GM23338 (cell line): ENCODE measurements around the gene PTF1A. TPM values are rescaled to one million over a fixed set of nuclear protein-coding genes. Genes with fewer than 3 reads are reported as not detected.

Experiments used
- ATAC-seq: fragments of 200-7000 bp; cut with Tn5 transposase; 3 replicates; pipeline ENCODE4 v1.9.1; 2020
- DNase-seq: peaks from one replicate; pipeline ENCODE4 v3.0.0-alpha.2; 2015; ENCODE audit warnings: low spot score
- H2AFZ ChIP-seq: fragments of 200-600 bp; sonication (generic); 2 replicates; pipeline ENCODE4 v1.8.0; 2016; ENCODE audit warnings: antibody characterized with exemption, mild to moderate bottlenecking, moderate library complexity
- H3F3A ChIP-seq: fragments of 200-600 bp; sonication (generic); replicated peaks from 2 replicates; pipeline ENCODE4 v1.8.0; 2017; ENCODE audit warnings: antibody characterized with exemption, mixed run types, low read depth
- H3K27ac ChIP-seq: fragments of 200-600 bp; sonication (generic); 2 replicates; pipeline ENCODE4 v1.6.1; 2016; ENCODE audit warnings: low read depth
- H3K27me3 ChIP-seq: fragments of 200-600 bp; sonication (generic); 2 replicates; pipeline ENCODE4 v1.8.0; 2016; ENCODE audit warnings: mild to moderate bottlenecking, mixed run types, moderate library complexity; ENCODE audit not compliant: insufficient read depth
- H3K36me3 ChIP-seq: fragments of 200-600 bp; sonication (generic); 2 replicates; pipeline ENCODE4 v1.8.0; 2016; ENCODE audit warnings: mild to moderate bottlenecking; ENCODE audit not compliant: insufficient read depth
- H3K4me1 ChIP-seq: fragments of 200-600 bp; sonication (generic); 2 replicates; pipeline ENCODE4 v1.8.0; 2016; ENCODE audit warnings: mild to moderate bottlenecking, moderate library complexity; ENCODE audit not compliant: insufficient read depth
- H3K4me2 ChIP-seq: fragments of 200-600 bp; sonication (generic); 2 replicates; pipeline ENCODE4 v1.7.1; 2017; ENCODE audit warnings: mixed run types
- H3K4me3 ChIP-seq: fragments of 200-600 bp; sonication (generic); 2 replicates; pipeline ENCODE4 v1.6.1; 2016; ENCODE audit warnings: mixed run types
- H3K79me2 ChIP-seq: fragments of 200-600 bp; sonication (generic); replicated peaks from 2 replicates; pipeline ENCODE4 v1.8.0; 2017; ENCODE audit warnings: mild to moderate bottlenecking; ENCODE audit not compliant: insufficient read depth
- H3K9me2 ChIP-seq: fragments of 200-600 bp; sonication (generic); 2 replicates; pipeline ENCODE4 v1.8.0; 2017; ENCODE audit not compliant: insufficient read depth
- H4K20me1 ChIP-seq: fragments of 200-600 bp; sonication (generic); replicated peaks from 2 replicates; pipeline ENCODE4 v1.8.0; 2017; ENCODE audit warnings: mild to moderate bottlenecking; ENCODE audit not compliant: insufficient read depth
- H3K27ac Mint-ChIP-seq: 2 replicates; pipeline ENCODE4 v1.8.0; 2020; ENCODE audit warnings: inconsistent platforms, mild to moderate bottlenecking, moderate library complexity, mixed read lengths
- H3K27me3 Mint-ChIP-seq: 3 replicates; pipeline ENCODE4 v1.8.0; 2022; ENCODE audit warnings: low read depth, mild to moderate bottlenecking, moderate library complexity, mixed read lengths, inconsistent platforms; ENCODE audit not compliant: insufficient read depth, poor library complexity
- H3K36me3 Mint-ChIP-seq: 3 replicates; pipeline ENCODE4 v1.8.0; 2021; ENCODE audit warnings: low read depth, mild to moderate bottlenecking, inconsistent platforms, moderate library complexity, mixed read lengths
- H3K4me1 Mint-ChIP-seq: 3 replicates; pipeline ENCODE4 v1.8.0; 2020; ENCODE audit warnings: mild to moderate bottlenecking, inconsistent platforms, mixed read lengths
- H3K4me3 Mint-ChIP-seq: 3 replicates; pipeline ENCODE4 v1.8.0; 2021; ENCODE audit warnings: moderate library complexity, mild to moderate bottlenecking, inconsistent platforms, mixed read lengths
- H3K9me3 Mint-ChIP-seq: 3 replicates; pipeline ENCODE4 v1.8.0; 2020; ENCODE audit warnings: moderate library complexity, mild to moderate bottlenecking, inconsistent platforms, mixed read lengths
- CREB1 ChIP-seq: fragments of 250-450 bp; sonication (Bioruptor Pico); IDR thresholded peaks from 2 replicates; pipeline ENCODE4 v1.5.0; 2020; ENCODE audit warnings: low read depth, mild to moderate bottlenecking, moderate library complexity
- CTCF ChIP-seq, 2 experiments: fragments of 200-600 bp in 1 of 2; sonication (generic) in 1 of 2; conservative IDR thresholded peaks; 2 replicates each; pipeline versions ENCODE4 v1.5.1 to v1.6.1; 2016 to 2017; ENCODE audit warnings: antibody characterized with exemption in 2 of 2, low read depth in 2 of 2, mild to moderate bottlenecking in 2 of 2, moderate library complexity in 1 of 2
- EZH2 ChIP-seq: fragments of 200-600 bp; sonication (generic); IDR thresholded peaks from one replicate; pipeline ENCODE4 v1.8.0; 2017; ENCODE audit warnings: antibody characterized with exemption, mild to moderate bottlenecking, low read depth; ENCODE audit not compliant: unreplicated experiment
- STAT1 ChIP-seq: IDR thresholded peaks from one replicate; pipeline ENCODE4 v1.6.1; 2016; ENCODE audit warnings: antibody characterized with exemption; ENCODE audit not compliant: unreplicated experiment
- ZNF462 ChIP-seq: fragments of 250-450 bp; sonication (Bioruptor Pico); IDR thresholded peaks from 2 replicates; pipeline ENCODE4 v1.5.0; 2020; ENCODE audit warnings: mild to moderate bottlenecking, moderate library complexity
- polyA plus RNA-seq: library from polyadenylated mRNA; unstranded; fragments of >200 nt; fragmentation: Nextera tagmentation; extraction: Ambion mirVana; gene quantifications from 2 replicates; pipeline ENCODE4 v1.2.1, GENCODE V29; 2016
- total RNA-seq: library from RNA; depleted of rRNA; stranded (reverse); fragments of >200 nt; shearing (Covaris generic); gene quantifications from 2 replicates; pipeline ENCODE4 v1.2.3, GENCODE V29; 2014

PTF1A gene
- total and polyA plus RNA-seq, 2 experiments from 2014 or later: not detected

GRCh38 chr10:23174977-23175512, 17.1 kb upstream of the PTF1A start (continued):
- no peak for TF ChIP-seq CTCF (conservative IDR thresholded peaks at IDR 0.05; ENCODE audit: low read depth in 2 of 2)
- peak; percentile 68 for TF ChIP-seq EZH2
- TF ChIP-seq STAT1: no peak

- DNase-seq: no peak
- Histone ChIP-seq H4K20me1 (peaks cover 25% of the 10 kb centered on the region), H3K4me1 (peaks cover 31% of the 10 kb centered on the region), H3K4me3 (no peak overlapping the region), H2AFZ (no peak overlapping the region), H3K36me3 (no peaks in the 10 kb centered on the region), H3K27ac (no peak overlapping the region), H3K4me2 (0 out of 2 replicates have a peak overlapping the region, but pooled peaks have one; percentile 61), H3K27me3 (peaks cover 100% of the 10 kb centered on the region), H3F3A (peaks cover 7% of the 10 kb centered on the region), H3K9me2 (no peaks in the 10 kb centered on the region), H3K79me2 (no peaks in the 10 kb centered on the region)
- Mint-ChIP-seq H3K9me3 (no peaks in the 10 kb centered on the region; the same call in 2 of the 3 replicates), H3K4me3 (no peak overlapping the region; the same call in 2 of the 3 replicates), H3K27me3 (peaks cover 71% of the 10 kb centered on the region), H3K27ac (no peak overlapping the region), H3K36me3 (no peaks in the 10 kb centered on the region), H3K4me1 (peaks cover 32% of the 10 kb centered on the region)
- TF ChIP-seq ZNF462 (CRISPR knock-in tag): no peak
- no peak for TF ChIP-seq EZH2
- no peak for TF ChIP-seq CREB1 (CRISPR knock-in tag)
- no peak for ATAC-seq
Measured at GRCh38 chr10:23186178-23186577, 5.9 kb upstream of the PTF1A start.
